ENCODE data around the gene ATP11A.
"Not testable (repeated sequence)": the region's sequence is repeated elsewhere in the genome, so short reads cannot be mapped to it uniquely, and the experiment has no call there.

ATP11A gene

GRCh38 chr13:112709316-112709715 is 19.5 kb downstream of the ATP11A start:
- in situ Hi-C loops (cut with MboI; ENCODE audit: low sequenced_read_pairs), result not testable (repeated sequence)

GRCh38 chr13:112709825-112710783 is 20.3 kb downstream of the ATP11A start:
- in situ Hi-C loops (cut with MboI; ENCODE audit: low sequenced_read_pairs), result no loop called here

- in situ Hi-C loops (cut with MboI; ENCODE audit: low sequenced_read_pairs), result no loop called here
These were observed 21.2 kb downstream of the ATP11A start for GRCh38 chr13:112710855-112711527.

- in situ Hi-C loops (cut with MboI; ENCODE audit: low sequenced_read_pairs), result no loop called here
These were observed 21.9 kb downstream of the ATP11A start for GRCh38 chr13:112711528-112712265.

GRCh38 chr13:112712451-112713207 is 22.8 kb downstream of the ATP11A start:
- in situ Hi-C loops (cut with MboI; ENCODE audit: low sequenced_read_pairs), result no loop called here

- in situ Hi-C loops (cut with MboI; ENCODE audit: low sequenced_read_pairs), result no loop called here
These were observed 23.8 kb downstream of the ATP11A start for GRCh38 chr13:112713517-112714253.

GRCh38 chr13:112714376-112715174 is 24.7 kb downstream of the ATP11A start:
- in situ Hi-C loops (cut with MboI; ENCODE audit: low sequenced_read_pairs), result no loop called here

GRCh38 chr13:112715210-112715609 is 25.4 kb downstream of the ATP11A start:
- in situ Hi-C loops (cut with MboI; ENCODE audit: low sequenced_read_pairs), result no loop called here

- in situ Hi-C loops (cut with MboI; ENCODE audit: low sequenced_read_pairs), result no loop called here
These were observed 26.1 kb downstream of the ATP11A start for GRCh38 chr13:112715715-112716460.

- in situ Hi-C loops (cut with MboI; ENCODE audit: low sequenced_read_pairs), result no loop called here
These were observed 26.6 kb downstream of the ATP11A start for GRCh38 chr13:112716461-112716820.

- in situ Hi-C loops (cut with MboI; ENCODE audit: low sequenced_read_pairs), result no loop called here
These were observed 27.1 kb downstream of the ATP11A start for GRCh38 chr13:112716841-112717520.

- in situ Hi-C loops (cut with MboI; ENCODE audit: low sequenced_read_pairs), result no loop called here
These were observed 28.5 kb downstream of the ATP11A start for GRCh38 chr13:112718318-112718717.

- in situ Hi-C loops (cut with MboI; ENCODE audit: low sequenced_read_pairs), result no loop called here
These were observed 29.2 kb downstream of the ATP11A start for GRCh38 chr13:112719016-112719415.

GRCh38 chr13:112719556-112719955 is 29.7 kb downstream of the ATP11A start:
- in situ Hi-C loops (cut with MboI; ENCODE audit: low sequenced_read_pairs), result no loop called here

GRCh38 chr13:112720251-112720650 is 30.4 kb downstream of the ATP11A start:
- in situ Hi-C loops (cut with MboI; ENCODE audit: low sequenced_read_pairs), result no loop called here

GRCh38 chr13:112720814-112721197 is 31.0 kb downstream of the ATP11A start:
- in situ Hi-C loops (cut with MboI; ENCODE audit: low sequenced_read_pairs), result no loop called here

- in situ Hi-C loops (cut with MboI; ENCODE audit: low sequenced_read_pairs), result no loop called here
These were observed 31.6 kb downstream of the ATP11A start for GRCh38 chr13:112721198-112722104.

Data from HL-60/S4 treated with retinoic acid at 250 ng/mL for 4 days and 3 days (cell line).